HG03025 (cell line): ENCODE measurements around the gene REXO5.
"Not testable (repeated sequence)": the region's sequence is repeated elsewhere in the genome, so short reads cannot be mapped to it uniquely, and the experiment has no call there.

Experiments used
- ATAC-seq: cut with Tn5 transposase; IDR thresholded peaks from one replicate; pipeline ENCODE4 v1.9.1; 2021; ENCODE audit warnings: mild to moderate bottlenecking, moderate library complexity; ENCODE audit not compliant: unreplicated experiment, low FRiP score

REXO5 gene

DNA sequence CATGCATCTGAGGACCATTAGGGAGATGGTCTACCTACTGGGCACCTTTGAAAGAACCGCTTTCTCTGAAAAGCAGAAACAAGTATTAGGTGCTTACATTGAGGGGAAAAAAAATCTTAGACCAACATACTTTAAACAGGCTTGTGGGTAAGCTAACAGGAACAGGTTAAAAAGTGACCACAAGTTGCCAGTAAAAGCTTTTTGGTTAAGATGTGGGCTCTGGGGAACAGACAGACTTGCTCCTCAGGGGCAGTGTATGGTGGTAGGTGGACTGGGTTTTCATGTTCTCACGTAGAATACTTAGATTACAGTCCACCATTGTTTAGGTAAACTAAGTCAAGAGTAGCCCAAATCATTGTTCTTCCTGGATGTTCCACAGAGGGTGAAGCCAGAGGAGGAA, 41.2 kb downstream of the REXO5 start:
- ATAC-seq, result no peak

- ATAC-seq, result no peak
Observed at GRCh38 chr16:20849589-20850390, 43.5 kb downstream of the REXO5 start.

DNA sequence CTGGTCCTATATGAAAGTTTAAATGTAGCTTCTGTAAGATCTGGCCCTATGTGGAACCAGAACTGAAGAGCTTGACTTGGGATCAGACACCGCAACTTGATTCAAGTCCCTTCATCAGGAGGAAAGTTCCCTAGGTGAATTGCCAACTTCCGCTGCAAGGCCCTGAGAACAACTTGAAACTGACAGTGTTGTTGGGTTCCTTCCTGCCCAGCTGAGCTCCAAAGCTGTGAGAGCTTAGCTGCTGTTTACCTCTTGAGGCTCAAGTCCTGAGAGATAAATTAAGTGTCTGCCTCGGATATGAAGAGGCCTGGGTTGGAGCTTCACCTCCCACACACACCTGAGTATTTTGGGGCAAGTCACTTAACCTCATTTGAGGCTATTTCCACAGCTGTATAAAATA, 44.7 kb downstream of the REXO5 start:
- no peak for ATAC-seq

DNA sequence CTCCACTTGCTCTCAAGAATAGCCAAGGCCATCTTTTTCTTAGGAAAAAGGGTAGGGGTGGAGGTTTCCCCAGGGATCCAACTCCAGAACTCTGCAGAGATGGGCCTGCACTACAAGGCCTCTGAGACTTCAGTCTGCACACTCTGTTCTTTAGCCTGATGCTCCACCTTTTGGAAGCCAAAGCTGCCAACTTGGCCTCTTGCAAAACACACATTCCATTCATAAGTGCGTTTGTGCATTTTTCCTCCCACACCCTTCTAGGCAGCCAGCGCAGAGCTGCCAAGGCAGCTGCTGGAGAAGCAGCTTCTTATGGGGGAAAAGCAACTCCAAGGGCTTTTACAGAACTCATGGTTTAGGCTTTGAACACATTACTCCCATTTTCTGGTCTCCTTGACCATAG, 45.3 kb downstream of the REXO5 start:
- no peak for ATAC-seq

- ATAC-seq, result no peak
Observed at GRCh38 chr16:20853143-20853542, 46.8 kb downstream of the REXO5 start.

DNA sequence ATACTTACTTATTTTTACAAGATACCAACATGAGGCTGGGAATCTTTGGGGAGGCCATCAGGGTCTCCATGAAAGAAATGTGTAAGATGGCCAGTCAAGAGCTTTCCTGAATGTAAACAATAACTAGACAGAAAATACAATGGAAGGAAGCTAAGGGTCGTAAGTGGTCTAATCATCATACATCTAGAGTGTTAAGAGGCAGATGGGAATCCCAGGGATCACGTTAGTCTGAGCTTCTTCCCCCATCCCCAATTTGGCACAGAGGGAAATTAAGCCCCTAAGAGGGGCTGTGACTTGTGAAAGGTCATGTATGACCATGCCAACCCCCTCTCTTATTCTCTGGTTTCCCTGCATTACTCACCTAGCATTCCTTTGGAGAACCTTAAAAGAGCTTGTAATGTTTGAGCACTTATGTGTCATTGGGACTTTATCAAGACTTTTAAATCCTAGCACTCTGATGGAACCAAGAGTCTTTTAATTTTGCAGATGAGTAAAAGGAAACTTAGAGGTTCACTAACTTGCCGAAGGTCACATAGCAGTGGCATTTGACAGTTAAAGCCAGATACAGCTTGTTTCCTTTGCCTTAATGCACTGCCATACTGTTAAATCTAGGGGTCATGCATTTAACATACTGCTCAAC, 47.8 kb downstream of the REXO5 start:
- ATAC-seq, result no peak

GRCh38 chr16:20854963-20855362, 48.6 kb downstream of the REXO5 start:
- no peak for ATAC-seq

GRCh38 chr16:20857281-20857680, 51.0 kb downstream of the REXO5 start:
- ATAC-seq, result no peak

GRCh38 chr16:20859229-20859628, 52.9 kb downstream of the REXO5 start:
- no peak for ATAC-seq

DNA sequence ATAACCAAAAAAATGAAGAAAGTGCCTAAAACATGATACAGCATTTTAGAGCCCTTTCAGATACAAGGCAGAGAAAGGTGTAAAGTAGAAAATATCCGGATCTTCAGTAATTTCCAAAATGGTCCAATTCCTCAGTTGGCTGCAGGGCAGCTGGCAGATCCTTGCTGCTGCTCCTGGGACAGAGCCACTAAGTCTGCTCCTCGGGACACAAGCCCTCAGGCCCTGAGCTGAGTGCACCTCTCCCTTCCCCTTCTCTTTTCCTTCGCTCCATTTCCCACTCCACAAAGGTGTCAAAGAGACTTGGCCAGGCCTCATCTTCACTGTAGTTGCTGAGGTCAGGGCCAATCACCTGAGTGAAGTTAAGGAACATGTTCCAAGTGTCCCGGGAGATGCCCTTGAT, 53.4 kb downstream of the REXO5 start:
- ATAC-seq, result no peak

DNA sequence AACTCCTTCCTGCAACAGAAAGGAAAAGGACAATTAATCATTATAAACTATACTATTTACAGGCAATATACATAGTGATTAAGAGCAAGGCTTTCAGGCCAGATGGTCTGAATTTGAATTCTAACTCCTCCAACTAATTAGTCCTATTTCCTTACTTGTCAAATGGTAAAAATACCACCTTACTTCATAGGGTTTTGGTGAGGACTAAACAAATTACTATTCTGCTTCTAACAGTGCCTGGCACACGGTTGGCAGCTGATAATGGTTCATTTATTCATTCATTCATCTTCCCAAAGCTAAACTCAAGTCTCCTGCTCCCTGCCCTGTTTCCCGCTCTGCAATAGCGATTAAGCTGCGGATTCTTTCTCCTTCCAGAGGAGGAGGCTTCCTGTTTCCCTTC, 54.0 kb downstream of the REXO5 start:
- ATAC-seq, result no peak

DNA sequence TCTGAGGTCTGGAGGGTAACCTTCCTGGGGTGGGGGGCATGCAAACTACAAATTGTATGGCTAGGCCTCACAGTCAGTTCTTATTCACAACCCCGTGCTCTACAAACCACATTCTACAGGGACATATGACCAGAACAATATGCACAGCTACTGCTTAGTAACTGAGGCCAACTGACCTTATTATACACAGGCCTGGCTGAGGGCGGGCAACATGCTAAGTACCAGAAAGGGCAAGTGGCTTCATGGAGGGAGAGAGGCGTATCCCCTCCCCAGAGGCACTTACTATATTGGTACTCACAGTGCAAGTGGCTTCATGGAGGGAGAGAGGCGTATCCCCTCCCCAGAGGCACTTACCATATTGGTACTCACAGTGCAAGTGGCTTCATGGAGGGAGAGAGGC, 54.7 kb downstream of the REXO5 start:
- not testable (repeated sequence) for ATAC-seq

DNA sequence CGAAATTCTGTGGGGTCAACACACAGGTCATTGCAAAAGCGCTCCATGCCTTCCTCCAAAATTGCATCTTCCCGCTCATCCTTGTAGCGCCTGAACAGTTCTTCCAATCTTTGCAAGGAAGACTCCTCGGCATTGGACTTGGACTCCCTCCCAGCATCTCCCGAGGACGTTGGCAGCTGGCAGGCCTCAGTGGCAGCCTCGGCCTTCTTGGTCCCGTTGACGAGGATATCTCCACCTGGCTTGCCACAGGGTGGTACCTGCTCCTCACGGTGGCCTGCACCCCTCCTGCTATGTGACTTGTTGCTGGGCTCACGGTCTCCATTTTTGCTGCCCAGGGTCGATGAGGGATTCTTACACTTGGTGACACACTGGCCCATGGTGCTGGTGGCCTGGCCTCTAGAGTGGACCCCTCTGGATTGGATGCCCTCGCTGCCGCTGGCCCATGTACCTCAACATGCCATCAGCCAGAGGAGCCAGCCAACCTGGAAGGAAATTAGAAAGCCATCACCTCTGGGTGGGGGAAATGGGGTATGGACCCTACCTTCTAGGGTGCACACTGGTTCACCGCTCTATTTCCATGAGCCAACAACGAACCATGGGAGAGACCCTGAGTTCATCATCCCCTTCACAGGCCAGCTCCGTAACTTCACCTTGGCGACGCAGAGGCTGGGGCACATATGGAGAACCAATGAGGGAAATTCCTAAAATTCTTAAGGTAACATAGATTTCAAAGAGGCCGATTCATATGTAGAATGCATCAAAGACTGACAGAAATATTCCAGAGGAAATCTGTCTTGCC, 56.0 kb downstream of the REXO5 start:
- no peak for ATAC-seq

DNA sequence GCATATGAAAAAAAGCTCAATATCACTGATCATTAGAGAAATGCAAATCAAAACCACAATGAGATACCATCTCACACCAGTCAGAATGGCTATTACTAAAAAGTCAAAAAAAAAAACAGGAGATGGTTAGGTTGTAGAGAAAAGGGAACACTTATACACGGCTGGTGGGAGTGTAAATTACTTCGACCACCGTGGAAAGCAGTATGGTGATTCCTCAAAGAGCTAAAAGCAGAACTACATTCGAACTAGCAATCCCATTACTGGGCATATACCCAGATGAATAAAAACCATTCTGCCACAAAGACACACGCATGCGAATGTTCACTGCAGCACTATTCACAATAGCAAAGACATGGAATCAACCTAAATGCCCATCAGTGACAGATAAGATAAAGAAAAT, 58.0 kb downstream of the REXO5 start:
- ATAC-seq, result not testable (repeated sequence)

DNA sequence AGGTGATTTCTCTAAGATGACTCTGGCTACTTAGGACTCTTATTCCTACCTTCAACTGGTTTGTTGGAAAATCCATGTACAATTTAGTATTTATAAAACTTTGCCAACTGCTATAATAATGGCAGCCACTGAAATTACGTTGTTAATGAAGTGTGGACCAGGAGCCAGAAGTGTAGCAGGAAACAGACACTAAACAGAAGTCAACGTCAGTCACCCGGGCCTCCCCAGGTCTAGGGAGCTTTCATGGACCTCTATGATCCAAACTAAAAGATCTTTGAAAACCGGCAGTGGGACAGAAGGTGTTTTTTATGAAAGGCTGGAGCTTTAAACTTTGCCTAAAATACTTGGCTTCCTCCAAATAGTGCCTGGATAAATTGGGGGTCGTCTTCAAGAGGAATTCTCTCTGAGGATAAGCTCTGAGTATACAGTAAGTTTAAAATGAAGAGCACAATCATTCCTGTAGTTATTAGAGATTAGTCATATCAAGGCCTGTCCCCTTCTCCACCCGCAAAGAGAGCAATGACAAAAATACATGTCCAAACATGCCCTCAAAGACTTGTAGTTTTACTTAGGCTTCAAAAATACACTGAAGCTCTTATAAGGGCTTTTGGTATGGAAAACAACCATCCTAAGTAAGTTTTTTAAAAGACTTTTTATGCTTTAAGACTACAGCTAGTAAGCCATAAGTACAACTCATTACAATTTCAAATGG, 59.2 kb downstream of the REXO5 start:
- no peak for ATAC-seq

DNA sequence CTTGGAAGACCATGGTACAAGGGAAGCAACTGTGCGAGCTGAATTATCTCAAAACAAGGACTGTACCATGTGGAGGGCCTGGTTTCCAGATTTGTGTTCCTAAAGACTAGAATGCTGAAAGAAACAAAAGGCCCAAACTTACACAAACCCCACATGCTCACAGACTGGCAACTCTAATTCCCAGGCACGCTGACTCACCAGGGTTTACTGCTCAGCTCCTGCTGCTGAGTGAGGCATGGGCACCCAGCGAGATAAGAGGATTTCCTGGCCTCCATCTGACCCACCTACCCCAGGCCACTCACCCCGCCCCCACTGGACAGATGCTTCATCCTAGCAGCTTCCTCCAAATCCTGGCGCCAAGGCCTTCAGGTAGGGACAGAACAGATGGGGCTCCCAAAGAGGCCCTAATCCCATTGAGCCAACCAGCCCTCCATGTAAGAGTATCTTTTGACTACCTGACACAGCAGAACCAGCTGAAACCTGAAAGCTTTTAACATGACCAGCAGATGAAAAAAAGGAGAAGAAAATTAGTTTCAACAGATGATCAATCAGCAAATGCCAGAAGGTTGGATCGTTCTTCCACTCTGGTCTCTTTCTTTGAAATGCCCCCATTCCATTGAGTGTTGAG, 59.9 kb downstream of the REXO5 start:
- no peak for ATAC-seq

GRCh38 chr16:20866801-20867200, 60.5 kb downstream of the REXO5 start:
- no peak for ATAC-seq

- no peak for ATAC-seq
Observed at GRCh38 chr16:20867585-20867984, 61.3 kb downstream of the REXO5 start.

GRCh38 chr16:20868890-20869289, 62.6 kb downstream of the REXO5 start:
- no peak for ATAC-seq

DNA sequence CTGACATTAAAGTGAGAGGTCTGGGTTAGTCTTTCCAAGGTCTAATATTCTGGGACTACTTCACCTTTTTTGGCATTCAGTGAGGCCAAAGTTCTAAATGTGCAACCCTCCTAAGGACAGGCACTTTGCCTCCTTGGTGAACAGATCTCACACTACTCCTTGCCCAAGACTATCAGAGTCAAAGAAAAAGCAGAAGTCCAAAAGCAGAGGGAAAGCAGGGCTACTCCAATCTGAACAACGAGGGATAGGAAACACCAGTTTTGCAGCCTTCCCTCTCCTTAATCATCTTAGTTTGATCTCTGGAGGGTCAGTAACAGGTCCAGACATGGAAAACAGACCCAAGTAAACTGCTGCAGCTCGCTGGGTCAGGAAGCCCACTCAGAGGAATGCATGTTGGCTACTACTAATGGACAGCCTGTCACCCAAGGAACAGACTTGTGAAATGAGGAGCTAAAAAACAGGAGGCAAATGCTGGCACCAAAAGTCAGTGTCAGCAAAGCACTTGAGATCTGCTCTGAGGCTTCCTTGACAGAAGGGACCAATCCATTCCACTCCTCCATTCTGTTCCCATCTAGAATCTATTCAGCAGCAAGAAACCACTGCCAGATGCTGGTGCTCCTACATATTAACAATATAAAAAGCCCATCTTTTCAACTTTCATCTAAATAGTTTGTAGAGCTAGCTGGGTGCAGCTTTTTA, 63.9 kb downstream of the REXO5 start:
- ATAC-seq, result no peak
